ENCODE results near the gene MAP4K2. TPM values are rescaled to one million over a fixed set of nuclear protein-coding genes. Genes with fewer than 3 reads are reported as not detected.
A peak's percentile ranks its signal among the peaks of the same experiment; 100 is the strongest.

MAP4K2 gene
- total and polyA plus RNA-seq, 2 of the 13 experiments (the other 11 are each of a cell fraction or from before 2014, with no cell fraction given): 8.3 to 17.6 TPM

GRCh38 chr11:64843686-64844329, 40.8 kb upstream of the MAP4K2 start (continued):
- no peak for TF ChIP-seq ZNF337 (CRISPR knock-in tag; IDR thresholded peaks at IDR 0.05; ENCODE audit: borderline replicate concordance, low read depth)
- no peak for TF ChIP-seq SALL1 (CRISPR knock-in tag; IDR thresholded peaks at IDR 0.05)
- no peak for TF ChIP-seq ZNF121 (CRISPR knock-in tag; IDR thresholded peaks at IDR 0.05)
- TF ChIP-seq NR0B2 (CRISPR knock-in tag; IDR thresholded peaks at IDR 0.05): no peak
- TF ChIP-seq NFAT5 (CRISPR knock-in tag; IDR thresholded peaks at IDR 0.05): no peak
- 0 out of 2 replicates have a peak, but pooled peaks have one; percentile 60 for TF ChIP-seq ZNF709 (CRISPR knock-in tag; IDR thresholded peaks at IDR 0.05)
- TF ChIP-seq PATZ1 (CRISPR knock-in tag; IDR thresholded peaks at IDR 0.05): no peak
- no peak for TF ChIP-seq RBFOX2 (IDR thresholded peaks at IDR 0.05; ENCODE audit: low read depth, low read length)
- no peak for TF ChIP-seq NAIF1 (CRISPR knock-in tag; IDR thresholded peaks at IDR 0.05; ENCODE audit: borderline replicate concordance)
- TF ChIP-seq NFKBIZ (CRISPR knock-in tag; IDR thresholded peaks at IDR 0.05): no peak
- TF ChIP-seq MED13 (CRISPR knock-in tag; IDR thresholded peaks at IDR 0.05): no peak
- TF ChIP-seq ZNF740 (CRISPR knock-in tag; IDR thresholded peaks at IDR 0.05): no peak
- TF ChIP-seq ATF7 (IDR thresholded peaks at IDR 0.05): no peak
- no peak for TF ChIP-seq ATF7 (CRISPR knock-in tag; IDR thresholded peaks at IDR 0.05)
- TF ChIP-seq PHB2 (IDR thresholded peaks at IDR 0.05; ENCODE audit: partially characterized antibody): no peak
- no peak for TF ChIP-seq GATAD2A (CRISPR knock-in tag; IDR thresholded peaks at IDR 0.05)
- TF ChIP-seq POGK (CRISPR knock-in tag; conservative IDR thresholded peaks at IDR 0.05): no peak
